IPS DF 6.9 (cell line): ENCODE results near the gene ZMYND10.

Experiments used
- DNase-seq: peaks from one replicate; pipeline ENCODE4 v3.0.0-alpha.2; 2013; ENCODE audit warnings: low read depth, low spot score
- H3K27ac ChIP-seq: one replicate; pipeline ENCODE4 v1.5.1; 2013; ENCODE audit warnings: low read length, control low read depth
- H3K27me3 ChIP-seq: 2 replicates; pipeline ENCODE4 v1.6.1; 2013; ENCODE audit warnings: mild to moderate bottlenecking, low read length; ENCODE audit not compliant: control insufficient read depth, insufficient read depth
- H3K36me3 ChIP-seq: 2 replicates; pipeline ENCODE4 v1.6.1; 2013; ENCODE audit warnings: low read length; ENCODE audit not compliant: control insufficient read depth, insufficient read depth
- H3K4me1 ChIP-seq: 2 replicates; pipeline ENCODE4 v1.6.1; 2013; ENCODE audit warnings: low read length; ENCODE audit not compliant: control insufficient read depth, insufficient read depth
- H3K4me3 ChIP-seq: 2 replicates; pipeline ENCODE4 v1.5.1; 2013; ENCODE audit warnings: mild to moderate bottlenecking, low read length
- H3K9me3 ChIP-seq: 2 replicates; pipeline ENCODE4 v1.6.1; 2013; ENCODE audit warnings: low read length, inconsistent platforms; ENCODE audit not compliant: control insufficient read depth, insufficient read depth
- WGBS: extraction: QIAGEN DNeasy Blood & Tissue Kit; methylation state at CpG from one replicate; pipeline ENCODE4 v1.1.7; 2013; ENCODE audit warnings: mixed read lengths, missing lambda C conversion rate; ENCODE audit not compliant: insufficient read length, insufficient coverage; 5-methylcytosine and 5-hydroxymethylcytosine counted together

ZMYND10 gene

DNA sequence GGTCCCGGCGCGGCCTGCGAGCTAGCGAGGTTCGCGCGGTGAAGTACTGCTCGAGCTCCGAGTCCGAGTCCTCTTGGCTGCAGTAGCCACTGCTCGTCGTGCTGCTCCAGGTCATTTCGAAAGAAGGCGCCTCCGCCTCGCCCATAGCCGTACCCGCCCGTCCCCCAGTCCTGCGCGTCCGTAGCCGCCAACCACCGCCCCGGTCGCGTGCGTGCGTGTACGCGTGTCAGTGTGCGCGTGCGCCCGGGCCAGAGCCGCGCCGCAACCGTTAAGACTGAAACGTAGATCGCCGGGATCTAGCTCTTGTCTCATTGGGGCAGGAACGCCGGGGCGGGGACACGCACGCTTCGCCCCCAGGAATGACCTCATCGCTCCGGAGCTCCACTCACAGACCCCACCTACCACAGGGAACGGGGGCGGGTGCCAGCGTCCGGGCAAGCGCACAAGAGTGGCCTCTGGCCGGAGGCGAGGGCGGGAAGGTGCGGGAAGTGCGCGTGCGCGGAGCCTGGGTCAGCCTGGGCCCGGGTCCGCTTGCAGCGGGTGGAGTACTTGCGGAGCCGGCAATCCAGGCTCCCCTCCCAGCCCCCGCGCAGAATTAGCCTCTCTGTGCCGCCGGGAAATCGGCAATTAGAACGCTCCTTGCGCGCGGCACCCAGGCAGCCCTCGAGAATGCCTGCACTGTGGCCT lies 8.2 kb downstream of the ZMYND10 start:
- DNase-seq: no peak
- Histone ChIP-seq H3K9me3 (no peaks in the 10 kb centered on the region), H3K4me1 (peaks cover 3% of the 10 kb centered on the region; the same call in 1 of the 2 replicates), H3K27me3 (peaks cover 14% of the 10 kb centered on the region; the same call in 1 of the 2 replicates), H3K4me3 (peak overlapping the region; percentile 81), H3K36me3 (no peaks in the 10 kb centered on the region), H3K27ac (no peak overlapping the region)
- WGBS: no CpG with 5 or more reads among the region's 79 CpGs

DNA sequence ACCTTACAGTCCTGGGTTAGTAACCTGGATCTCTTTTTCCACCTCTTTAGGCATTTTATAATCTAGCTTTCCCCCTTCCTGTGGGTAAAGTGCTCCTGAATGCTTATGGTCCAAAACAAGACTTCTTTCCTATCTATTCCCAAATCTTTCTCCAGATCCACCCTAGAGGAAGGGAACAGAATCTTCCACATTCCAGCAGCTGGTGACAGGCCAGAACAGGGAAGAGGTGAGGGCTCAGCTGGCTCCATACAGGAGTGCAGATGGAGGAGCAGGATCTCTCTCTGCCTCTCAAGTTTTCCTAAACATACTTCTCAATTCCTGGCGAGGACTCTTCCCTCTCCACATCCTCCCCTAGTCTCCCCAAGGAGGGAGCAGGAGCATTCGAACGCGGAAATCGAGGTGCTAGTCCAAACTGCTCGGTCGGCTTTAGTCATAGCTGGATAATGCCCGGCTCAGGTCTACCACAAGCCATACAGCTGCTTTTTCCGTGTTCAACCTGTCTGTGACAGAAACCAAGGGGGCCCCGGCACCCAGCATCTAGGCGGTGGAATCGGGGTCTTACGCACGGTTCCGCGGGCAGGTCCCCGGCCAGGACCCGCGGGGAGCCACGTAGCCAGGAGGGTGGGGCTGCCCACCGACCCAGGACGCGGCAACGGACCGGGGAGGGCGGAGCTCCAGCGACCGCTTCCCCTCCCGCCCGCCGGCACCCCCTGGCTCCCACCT lies 8.9 kb downstream of the ZMYND10 start:
- peaks cover 14% of the 10 kb centered on the region; the same call in 1 of the 2 replicates for H3K27me3 ChIP-seq
- H3K36me3 ChIP-seq: peaks cover under 1% of the 10 kb centered on the region; the same call in 1 of the 2 replicates
- DNase-seq: no peak
- no peak overlapping the region for H3K27ac ChIP-seq
- H3K9me3 ChIP-seq: no peaks in the 10 kb centered on the region
- no CpG with 5 or more reads among the region's 31 CpGs for WGBS
- H3K4me3 ChIP-seq: peak overlapping the region; percentile 81; the same call in 1 of the 2 replicates
- H3K4me1 ChIP-seq: peaks cover 3% of the 10 kb centered on the region; the same call in 1 of the 2 replicates

DNA sequence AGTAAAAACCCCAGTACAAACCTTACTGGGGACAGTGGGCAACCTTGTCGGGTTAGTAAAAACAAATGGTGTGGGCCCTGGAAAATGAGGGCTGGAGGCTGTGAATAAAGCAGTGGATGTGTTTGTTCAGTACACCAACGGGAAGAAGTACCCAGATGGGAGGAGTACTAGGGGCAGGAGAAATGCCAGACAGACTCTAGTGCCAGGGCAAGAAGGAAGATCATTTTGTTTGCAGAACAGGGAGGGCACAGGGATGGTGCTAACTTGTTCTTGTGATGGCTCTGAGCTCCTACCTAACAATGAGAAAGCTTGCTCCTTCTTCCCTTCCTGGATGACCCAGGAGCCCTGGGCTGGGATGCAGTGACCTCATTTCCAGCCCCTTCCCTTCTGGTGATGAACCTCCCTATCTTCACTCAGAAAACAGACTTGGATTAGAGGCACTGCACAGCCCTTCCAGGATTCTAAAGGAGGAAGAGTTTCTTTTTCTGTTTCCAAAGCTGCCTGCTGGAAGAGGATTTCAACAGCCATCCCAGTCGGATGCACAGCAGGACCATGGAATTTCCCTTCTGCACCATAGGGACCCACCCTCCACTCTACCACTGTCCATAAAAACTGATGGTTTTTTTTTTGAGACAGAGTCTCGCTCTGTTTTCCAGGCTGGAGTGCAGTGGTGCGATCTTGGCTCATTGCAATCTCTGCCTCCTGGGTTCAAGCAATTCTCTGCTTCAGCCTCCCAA lies 11.0 kb downstream of the ZMYND10 start:
- H3K36me3 ChIP-seq: peaks cover 14% of the 10 kb centered on the region
- H3K27me3 ChIP-seq: peaks cover 4% of the 10 kb centered on the region; the same call in 1 of the 2 replicates
- no peaks in the 10 kb centered on the region for H3K4me1 ChIP-seq
- no peak overlapping the region for H3K4me3 ChIP-seq
- H3K9me3 ChIP-seq: no peaks in the 10 kb centered on the region
- DNase-seq: no peak
- no peak overlapping the region for H3K27ac ChIP-seq
- no CpG with 5 or more reads among the region's 5 CpGs for WGBS

- peaks cover 14% of the 10 kb centered on the region for H3K36me3 ChIP-seq
- no CpG with 5 or more reads among the region's 12 CpGs for WGBS
- no peaks in the 10 kb centered on the region for H3K9me3 ChIP-seq
- no peak overlapping the region for H3K4me3 ChIP-seq
- peaks cover 1% of the 10 kb centered on the region; the same call in 1 of the 2 replicates for H3K27me3 ChIP-seq
- no peaks in the 10 kb centered on the region for H3K4me1 ChIP-seq
- H3K27ac ChIP-seq: no peak overlapping the region
- DNase-seq: no peak
Measured at GRCh38 chr3:50333744-50334328, 11.7 kb downstream of the ZMYND10 start.

GRCh38 chr3:50331364-50331907 lies 14.1 kb downstream of the ZMYND10 start:
- WGBS: no CpG with 5 or more reads among the region's 19 CpGs
- Histone ChIP-seq H3K4me3 (no peak overlapping the region), H3K36me3 (peaks cover 14% of the 10 kb centered on the region), H3K9me3 (no peaks in the 10 kb centered on the region), H3K27me3 (no peaks in the 10 kb centered on the region), H3K4me1 (no peaks in the 10 kb centered on the region), H3K27ac (no peak overlapping the region)
- DNase-seq: no peak

- Histone ChIP-seq H3K27me3 (no peaks in the 10 kb centered on the region), H3K4me3 (no peak overlapping the region), H3K27ac (no peak overlapping the region), H3K4me1 (no peaks in the 10 kb centered on the region), H3K9me3 (no peaks in the 10 kb centered on the region), H3K36me3 (peaks cover 18% of the 10 kb centered on the region)
- no CpG with 5 or more reads among the region's 10 CpGs for WGBS
- no peak for DNase-seq
Measured at GRCh38 chr3:50330330-50330729, 15.2 kb downstream of the ZMYND10 start.

- H3K27me3 ChIP-seq: no peaks in the 10 kb centered on the region
- peak within 1 kb of the TSS; percentile 84 for H3K4me3 ChIP-seq
- H3K27ac ChIP-seq: no peak within 1 kb of the TSS
- H3K36me3 ChIP-seq: peaks cover 18% of the 10 kb centered on the region
- H3K4me1 ChIP-seq: peaks cover 3% of the 10 kb centered on the region; the same call in 1 of the 2 replicates
- H3K9me3 ChIP-seq: no peaks in the 10 kb centered on the region
- no CpG with 5 or more reads among the region's 55 CpGs for WGBS
- no peak for DNase-seq
Measured at GRCh38 chr3:50327943-50328691, 17.4 kb downstream of the ZMYND10 start, which contains the start of gene TUSC2. TUSC2 (minus strand) TSS chr3:50328223; CDS start chr3:50328099, 124 bp downstream.

DNA sequence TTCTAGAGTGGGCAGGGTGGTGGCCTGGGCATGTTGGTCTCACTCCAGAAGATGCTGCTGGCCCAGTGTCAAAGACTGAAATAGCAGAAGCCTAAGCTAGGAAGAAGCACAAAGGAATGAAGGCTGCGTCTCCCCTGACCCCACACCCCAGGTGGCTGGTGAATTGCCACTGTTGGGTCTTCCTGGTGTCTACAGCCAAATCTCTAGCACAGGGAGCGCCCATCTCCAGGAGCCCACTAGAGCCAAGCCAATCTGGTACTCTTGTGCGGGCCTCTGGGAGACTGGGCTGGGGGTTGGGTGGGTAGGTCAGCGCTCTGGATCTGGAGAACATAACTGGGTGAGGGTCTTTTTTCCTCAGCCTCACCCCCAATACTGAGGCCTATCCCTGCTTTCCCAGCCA lies 18.4 kb downstream of the ZMYND10 start:
- no CpG with 5 or more reads among the region's 4 CpGs for WGBS
- DNase-seq: no peak
- Histone ChIP-seq H3K4me3 (peak overlapping the region; percentile 84; the same call in 1 of the 2 replicates), H3K9me3 (no peaks in the 10 kb centered on the region), H3K4me1 (peaks cover 3% of the 10 kb centered on the region; the same call in 1 of the 2 replicates), H3K36me3 (peaks cover 18% of the 10 kb centered on the region), H3K27me3 (no peaks in the 10 kb centered on the region), H3K27ac (no peak overlapping the region)

- Histone ChIP-seq H3K36me3 (peaks cover 13% of the 10 kb centered on the region), H3K4me1 (peaks cover 3% of the 10 kb centered on the region; the same call in 1 of the 2 replicates)
- no CpG with 5 or more reads among the region's 8 CpGs for WGBS
Measured at GRCh38 chr3:50326182-50326541, 19.4 kb downstream of the ZMYND10 start.

More at GRCh38 chr3:50326182-50326541, 19.4 kb downstream of the ZMYND10 start:
- no peaks in the 10 kb centered on the region for H3K27me3 ChIP-seq
- H3K4me3 ChIP-seq: no peak overlapping the region
- no peak overlapping the region for H3K27ac ChIP-seq
- no peaks in the 10 kb centered on the region for H3K9me3 ChIP-seq
- no peak for DNase-seq
